Heart right ventricle (tissue), 16 donors: ENCODE data around the gene GFOD1. TPM values are rescaled to one million over a fixed set of nuclear protein-coding genes. Genes with fewer than 3 reads are reported as not detected.

ENCODE experiments used
- ATAC-seq, 8 donors: fragments of 200-7000 bp; cut with Tn5 transposase; one replicate each; pipeline ENCODE4 v1.9.1; 2020; ENCODE audit warnings: mild to moderate bottlenecking in 8 of 8, moderate library complexity in 8 of 8, moderate number of reproducible peaks in 1 of 8
- DNase-seq, 2 donors: peaks; one replicate each; pipeline ENCODE4 v3.0.0-alpha.2; 2020
- H3K27ac ChIP-seq, 10 donors: fragments of 200-600 bp; sonication (generic) in 2 of 10; one replicate each; pipeline versions ENCODE4 v1.5.0 to v1.8.0; 2020 to 2022; ENCODE audit warnings: mild to moderate bottlenecking in 3 of 10
- H3K27me3 ChIP-seq, 7 donors: fragments of 200-600 bp; one replicate each; pipeline ENCODE4 v1.8.0; 2021 to 2022; ENCODE audit warnings: mild to moderate bottlenecking in 2 of 7
- H3K36me3 ChIP-seq, 9 donors: fragments of 200-600 bp; sonication (generic) in 1 of 9; one replicate each; pipeline versions ENCODE4 v1.5.0 to v1.8.0; 2020 to 2022; ENCODE audit warnings: mild to moderate bottlenecking in 2 of 9
- H3K4me1 ChIP-seq, 9 donors: fragments of 200-600 bp; sonication (generic) in 1 of 9; one replicate each; pipeline versions ENCODE4 v1.5.0 to v1.8.0; 2020 to 2022; ENCODE audit warnings: mild to moderate bottlenecking in 4 of 9
- H3K4me3 ChIP-seq, 10 donors: fragments of 200-600 bp; sonication (generic) in 2 of 10; one replicate each; pipeline versions ENCODE4 v1.5.0 to v1.8.0; 2020 to 2022; ENCODE audit warnings: mild to moderate bottlenecking in 7 of 10, moderate library complexity in 2 of 10
- H3K9me3 ChIP-seq, 11 donors: fragments of 200-600 bp in 10 of 11; sonication (generic) in 2 of 11; one replicate each; pipeline versions ENCODE4 v1.5.0 to v1.8.0; 2013 to 2022; ENCODE audit warnings: mild to moderate bottlenecking in 2 of 11, control low read depth in 1 of 11, moderate library complexity in 1 of 11
- CTCF ChIP-seq, 9 donors: fragments of 200-600 bp; sonication (generic) in 2 of 9; IDR thresholded peaks; one replicate each; pipeline versions ENCODE4 v1.5.0 to v1.8.0; 2021 to 2022; ENCODE audit warnings: antibody characterized with exemption in 9 of 9, mild to moderate bottlenecking in 5 of 9, moderate library complexity in 1 of 9
- WGBS, 2 donors: extraction: QIAGEN DNeasy Blood & Tissue Kit; methylation state at CpG; one replicate each; pipeline ENCODE4 v1.1.7; 2013; ENCODE audit warnings: inconsistent platforms in 1 of 2; 5-methylcytosine and 5-hydroxymethylcytosine counted together
- intact Hi-C, 10 donors: fragments of 100-400 bp; cut with DNase I; formaldehyde crosslinking; loops; one replicate each; pipeline versions ENCODE4 v1.11.1 to v1.14.2; 2022
- polyA plus RNA-seq, 2 donors: library from polyadenylated mRNA; stranded (reverse); fragments of 200-250 nt; gene quantifications; one replicate each; pipeline ENCODE4 v1.2.3, GENCODE V29; 2013
- total RNA-seq, 10 donors: library from RNA; stranded (reverse); fragmentation: NEBNext Ultra II Directional in 3 of 10; extraction: Animal tissue kit (Norgen Biotek cat#: 25700) in 3 of 10; gene quantifications; one replicate each; pipeline versions ENCODE4 v1.2.1 to v1.2.4, GENCODE V29; 2021 to 2023
- donor health status: Arrhythmogenic right ventricular cardiomyopathy.
- donor health status: ischemic (EF 13 %, LVEDD 7.1; RV severe dilation, severe dysfunction).
- donor health status: healthy with polysubstance abuse.
- donor health status: DM: no; HTN: yes; CAD: no.
- donor health status: DM: no; HTN: no; CAD: no.
- donor health status: ischemic (EF 25% LVEDD 6.9; RV normal size, moderate dysfunction).
- donor health status: ischemic (EF 25% LVEDD 5.7; RV mildly dilated, moderate dysfunction).
- donor health status: healthy.
- donor health status: DM: yes; HTN: yes; CAD: no.
- donor health status: Ischemic cardiomyopathy.
- donor health status: ischemic (EF 35%, LVEDD 5.7; RV mildly dilated, moderate dysfunction).
- donor health status: nonischemic (EF 11% LVEDD 7.7; RV severe dilation, severe dysfunction).
- donor health status: DM: yes; HTN: yes; CAD: no.
- donor health status: PGD.
- donor health status: ischemic (EF 29% LVEDD 5.4; RV normal size, mild dysfunction).
- donor health status: nonischemic (EF 23%, LVEDD 6.1; RV moderate dilation, normal function).

GFOD1 gene
- total and polyA plus RNA-seq, 12 donors: 13.8 to 96.5 (median 37.0) TPM

DNA sequence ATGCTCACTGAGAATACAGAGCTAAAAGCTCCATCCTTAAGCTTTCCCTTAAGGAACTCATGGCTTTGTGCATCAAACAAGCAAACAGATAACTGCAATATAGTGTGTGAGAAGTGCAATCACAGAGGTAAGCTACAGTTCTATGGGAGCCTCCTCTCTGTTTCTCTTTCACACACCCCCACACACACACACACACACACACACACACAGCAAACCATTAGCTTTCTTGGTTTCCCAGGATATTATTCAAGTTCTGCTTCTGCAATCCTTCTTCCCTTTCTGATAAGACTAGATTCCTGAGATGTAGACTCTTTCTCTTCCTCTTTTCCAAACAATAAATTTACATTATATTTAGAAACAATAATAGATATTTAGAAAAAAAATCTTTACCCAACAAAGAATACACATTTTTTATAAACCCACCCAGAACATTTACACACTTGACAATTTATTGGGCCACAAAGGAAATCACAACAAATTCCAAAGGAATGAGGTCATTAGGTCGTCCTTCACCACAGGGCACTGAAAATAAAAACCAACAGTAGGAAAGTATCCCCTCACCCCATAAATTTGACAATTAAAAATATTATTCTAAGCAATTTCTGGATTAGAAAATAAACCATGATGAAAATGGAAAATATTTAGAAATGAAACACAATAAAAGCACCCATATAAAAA is 9.3 kb upstream of the GFOD1 start:
- no peak for TF ChIP-seq CTCF (IDR thresholded peaks at IDR 0.05)
- DNase-seq (no peak), ATAC-seq (no peak)
- Histone ChIP-seq H3K27me3 (no peaks in the 10 kb centered on the region), H3K4me3 (no peak overlapping the region), H3K4me1 (peaks cover 0 to 35% (median 16%) of the 10 kb centered on the region in 9 donors), H3K9me3 (no peaks in the 10 kb centered on the region), H3K36me3 (no peaks in the 10 kb centered on the region), H3K27ac (peak overlapping the region in 7 of 10 donors; percentile 31 to 79 (median 65))
- WGBS, 2 donors: 43 to 62% methylated on average over 1 of the region's 1 CpG
- intact Hi-C loops: no loop called here

- Histone ChIP-seq H3K27me3 (no peaks in the 10 kb centered on the region), H3K4me3 (no peak overlapping the region), H3K9me3 (no peaks in the 10 kb centered on the region), H3K36me3 (no peaks in the 10 kb centered on the region), H3K27ac (peak overlapping the region in 9 of 10 donors; percentile 5 to 79 (median 60)), H3K4me1 (peaks cover 0 to 35% (median 16%) of the 10 kb centered on the region in 9 donors)
- ATAC-seq (peak in 6 of 8 donors; percentile 25 to 58 (median 47)), DNase-seq (no peak)
- WGBS, 2 donors: 45 to 52% methylated on average over 3 of the region's 3 CpGs
- intact Hi-C loops: no loop called here
- no peak for TF ChIP-seq CTCF (IDR thresholded peaks at IDR 0.05)
These were observed 8.4 kb upstream of the GFOD1 start for GRCh38 chr6:13495818-13496217.

- ATAC-seq: peak; percentile 53 to 91 (median 78)
- Histone ChIP-seq H3K27me3 (no peaks in the 10 kb centered on the region), H3K36me3 (no peaks in the 10 kb centered on the region), H3K9me3 (no peaks in the 10 kb centered on the region), H3K4me3 (no peak overlapping the region), H3K27ac (peak overlapping the region in 9 of 10 donors; percentile 5 to 79 (median 60)), H3K4me1 (peaks cover 0 to 35% (median 16%) of the 10 kb centered on the region in 9 donors)
- no peak for TF ChIP-seq CTCF (IDR thresholded peaks at IDR 0.05)
- no peak for DNase-seq
- intact Hi-C loops: no loop called here
- WGBS, 2 donors: 58 to 66% methylated on average over 5 of the region's 5 CpGs
These were observed 7.8 kb upstream of the GFOD1 start for GRCh38 chr6:13495112-13495776.

- DNase-seq: no peak
- whole genome bisulfite sequencing, 2 donors: 48 to 52% methylated on average over 3 of the region's 3 CpGs
- no peak overlapping the region for H3K4me3 ChIP-seq
- no peaks in the 10 kb centered on the region for H3K36me3 ChIP-seq
- no peak for TF ChIP-seq CTCF (IDR thresholded peaks at IDR 0.05)
- H3K27me3 ChIP-seq: no peaks in the 10 kb centered on the region
- H3K4me1 ChIP-seq: peaks cover 0 to 35% (median 16%) of the 10 kb centered on the region in 9 donors
- no peak for ATAC-seq
- no peaks in the 10 kb centered on the region for H3K9me3 ChIP-seq
- peak overlapping the region in 6 of 10 donors; percentile 31 to 79 (median 62) for H3K27ac ChIP-seq
- intact Hi-C loops: no loop called here
These were observed 6.7 kb upstream of the GFOD1 start for GRCh38 chr6:13494137-13494536.
